Adrenal gland (tissue), 12 donors: ENCODE results near the gene PRDX5. TPM values are rescaled to one million over a fixed set of nuclear protein-coding genes. Genes with fewer than 3 reads are reported as not detected.

Experiments used
- DNase-seq, 7 donors: peaks; one replicate each; pipeline ENCODE4 v3.0.0-alpha.2; 2019 to 2020
- H3K27ac ChIP-seq, 5 donors: fragments of 200-600 bp; sonication (generic) in 4 of 5; 1 replicate in 3 of 5; 2 replicates in 2 of 5; pipeline versions ENCODE4 v1.5.1 to v1.8.0; 2016 to 2020; ENCODE audit warnings: mild to moderate bottlenecking in 1 of 5
- H3K27me3 ChIP-seq: fragments of 200-600 bp; 2 replicates; pipeline ENCODE4 v1.8.0; 2021
- H3K36me3 ChIP-seq, 2 donors: fragments of 200-600 bp; replicated peaks in 1 of 2; 1 replicate in 1 of 2; 2 replicates in 1 of 2; pipeline versions ENCODE4 v1.5.1 to v1.8.0; 2018 to 2022
- H3K4me1 ChIP-seq, 2 donors: fragments of 200-600 bp; replicated peaks in 1 of 2; 1 replicate in 1 of 2; 2 replicates in 1 of 2; pipeline versions ENCODE4 v1.5.1 to v1.8.0; 2018 to 2021
- H3K4me3 ChIP-seq, 4 donors: fragments of 200-600 bp; sonication (generic) in 3 of 4; one replicate each; pipeline ENCODE4 v1.5.1; 2016 to 2018
- H3K9me3 ChIP-seq, 3 donors: fragments of 200-600 bp; sonication (generic) in 1 of 3; replicated peaks in 1 of 3; 1 replicate in 2 of 3; 2 replicates in 1 of 3; pipeline versions ENCODE4 v1.5.1 to v1.8.0; 2016 to 2021
- CTCF ChIP-seq, 6 experiments: fragments of 450-650 bp in 4 of 6; fragments of 200-600 bp in 2 of 6; sonication (generic) in 1 of 6; IDR thresholded peaks; 1 replicate in 5 of 6; 2 replicates in 1 of 6; pipeline versions ENCODE4 v1.5.1 to v1.8.0; 2016 to 2021; ENCODE audit warnings: antibody characterized with exemption in 6 of 6, mild to moderate bottlenecking in 2 of 6, moderate library complexity in 1 of 6
- POLR2A ChIP-seq, 2 donors: fragments of 450-650 bp; IDR thresholded peaks; one replicate each; pipeline ENCODE4 v1.6.1; 2017; ENCODE audit warnings: antibody characterized with exemption in 2 of 2, mild to moderate bottlenecking in 2 of 2, moderate library complexity in 1 of 2
- WGBS, 4 donors: extraction: QIAGEN DNeasy Blood & Tissue Kit in 2 of 4; methylation state at CpG; one replicate each; pipeline versions ENCODE4 v1.1.5 to v1.1.7; 2013 to 2017; 5-methylcytosine and 5-hydroxymethylcytosine counted together
- intact Hi-C, 2 donors: fragments of 100-400 bp; cut with DNase I; formaldehyde crosslinking; loops; one replicate each; pipeline versions ENCODE4 v1.14.1 to v1.15.0; 2022 to 2023
- polyA plus RNA-seq, 3 donors: library from polyadenylated mRNA; stranded (reverse); fragments of 200-250 nt in 2 of 3; fragments of 350-450 nt in 1 of 3; fragmentation: Illumina TruSeq in 1 of 3; extraction: RNeasy Lipid Tissue Mini Kit (QIAGEN cat#74804) in 1 of 3; gene quantifications; one replicate each; pipeline ENCODE4 v1.2.3, GENCODE V29; 2013 to 2014
- total RNA-seq, 9 donors: library from RNA; depleted of rRNA in 4 of 9; stranded (reverse); fragments of >200 nt in 4 of 9; fragments of 120-200 nt in 1 of 9; fragmentation: NEBNext Ultra II Directional in 1 of 9; extraction: Animal tissue kit (Norgen Biotek cat#: 25700) in 1 of 9; gene quantifications; one replicate each; pipeline versions ENCODE4 v1.1.0 to v1.2.4, GENCODE V29; 2013 to 2023
- donor health status: healthy with polysubstance abuse.
- donor health status: Bipolar disorder and iron deficiency.
- donor health status: DM: yes; HTN: yes; CAD: no.
- donor health status: DM: no; HTN: no; CAD: no.
- donor health status: DM: no; HTN: no; CAD: no.
- donor health status: DM: yes; HTN: yes; CAD: no.

The PRDX5 gene
- total and polyA plus RNA-seq, 12 donors, result 324 to 843 (median 478) TPM

- Histone ChIP-seq H3K36me3 (peaks cover 0 to 23% of the 10 kb centered on the region in 2 donors), H3K27ac (peak overlapping the region in 2 of 5 donors; percentile 81 to 85), H3K4me1 (peaks cover 0 to 9% of the 10 kb centered on the region in 2 donors), H3K9me3 (no peaks in the 10 kb centered on the region), H3K27me3 (no peaks in the 10 kb centered on the region), H3K4me3 (no peak overlapping the region)
- intact Hi-C loops, result loop anchor here in 1 of 2 donors (5.0 kb wide), 1 partner anchor 39 kb away; no protein-coding TSS in a partner anchor
- 87 to 93% (median 88%) methylated on average over 9 to 10 of the region's 10 CpGs for WGBS, 4 donors
- DNase-seq, result no peak
- no peak for TF ChIP-seq POLR2A (IDR thresholded peaks at IDR 0.05)
- no peak for TF ChIP-seq CTCF (IDR thresholded peaks at IDR 0.05)
Measured at GRCh38 chr11:64312947-64313346, 5.0 kb upstream of the PRDX5 start.

- H3K27ac ChIP-seq, result peak overlapping the region in 4 of 5 donors; percentile 41 to 85 (median 63)
- no peaks in the 10 kb centered on the region for H3K27me3 ChIP-seq
- peaks cover 0 to 23% of the 10 kb centered on the region in 2 donors for H3K36me3 ChIP-seq
Measured at GRCh38 chr11:64313491-64314145, 4.3 kb upstream of the PRDX5 start.

GRCh38 chr11:64314146-64314804, 3.6 kb upstream of the PRDX5 start:
- Histone ChIP-seq H3K27ac (peak overlapping the region in 4 of 5 donors; percentile 41 to 85 (median 63)), H3K4me1 (peaks cover 6 to 14% of the 10 kb centered on the region in 2 donors), H3K9me3 (no peaks in the 10 kb centered on the region), H3K4me3 (no peak overlapping the region), H3K27me3 (no peaks in the 10 kb centered on the region), H3K36me3 (peaks cover 0 to 23% of the 10 kb centered on the region in 2 donors)
- DNase-seq, result no peak
- intact Hi-C loops, result loop anchor here in 1 of 2 donors (5.0 kb wide), 1 partner anchor 38 kb away; no protein-coding TSS in a partner anchor
- WGBS, 4 donors, result 84 to 88% (median 85%) methylated on average over 15 to 19 of the region's 19 CpGs
- TF ChIP-seq CTCF (IDR thresholded peaks at IDR 0.05) (no peak), POLR2A (IDR thresholded peaks at IDR 0.05) (no peak)

More at GRCh38 chr11:64313491-64314145, 4.3 kb upstream of the PRDX5 start:
- TF ChIP-seq CTCF (IDR thresholded peaks at IDR 0.05) (no peak), POLR2A (IDR thresholded peaks at IDR 0.05) (peak in 1 of 2 donors; percentile 38)
- intact Hi-C loops, result loop anchor here in 1 of 2 donors (5.0 kb wide), 1 partner anchor 39 kb away; no protein-coding TSS in a partner anchor
- Histone ChIP-seq H3K9me3 (no peaks in the 10 kb centered on the region), H3K4me1 (peaks cover 0 to 9% of the 10 kb centered on the region in 2 donors), H3K4me3 (no peak overlapping the region)
- WGBS, 4 donors, result 66 to 76% (median 69%) methylated on average over 13 to 18 of the region's 18 CpGs
- peak in 5 of 7 donors; percentile 60 to 81 (median 70) for DNase-seq
